ENCODE results near the gene PCDH9. TPM values are rescaled to one million over a fixed set of nuclear protein-coding genes. Genes with fewer than 3 reads are reported as not detected.

The PCDH9 gene
- total and polyA plus RNA-seq, 2 of the 13 experiments (the other 11 are each of a cell fraction or from before 2014, with no cell fraction given) = 0.09 TPM; not detected in 1

- Histone ChIP-seq H3K27ac (ENCODE audit: extremely low read length, insufficient read depth, low read length) (no peak overlapping the region), H3K27me3 (ENCODE audit: control insufficient read depth in 1 of 2, insufficient read depth in 2 of 2, low read length in 2 of 2) (no peaks in the 10 kb centered on the region), H3K4me1 (ENCODE audit: insufficient read depth, low read length) (no peaks in the 10 kb centered on the region), H3K79me2 (ENCODE audit: insufficient read depth, low read length) (no peaks in the 10 kb centered on the region), H3K9ac (ENCODE audit: insufficient read depth, low read depth, low read length) (no peak overlapping the region), H3K9me3 (ENCODE audit: low read length) (no peaks in the 10 kb centered on the region), H3K36me3 (replicated peaks in 1 of 2; ENCODE audit: control insufficient read depth in 1 of 2, insufficient read depth in 2 of 2, low read length in 2 of 2) (no peaks in the 10 kb centered on the region), H4K20me1 (ENCODE audit: insufficient read depth, low read length) (no peaks in the 10 kb centered on the region), H3K4me3 (replicated peaks in 1 of 3; ENCODE audit: insufficient read depth in 1 of 3, low read depth in 2 of 3, low read length in 3 of 3) (no peak overlapping the region), H3K4me2 (ENCODE audit: low read depth, low read length) (no peak overlapping the region), H2AFZ (ENCODE audit: low read length) (no peak overlapping the region)
- no peak for FAIRE-seq
- POLR2A ChIA-PET = no interaction called here
- ATAC-seq = no peak
- intact Hi-C loops (cut with micrococcal nuclease; ENCODE audit: unreplicated experiment) (no loop called here), in situ Hi-C loops (cut with HindIII; ENCODE audit: extremely low pct_ligation_motif_present, low pct_unique_long_range_greater_than_20kb) (no loop called here)
- no peak for DNase-seq (ENCODE audit: low spot score)
- TF ChIP-seq ADNP (CRISPR knock-in tag; IDR thresholded peaks at IDR 0.05) (no peak), ZNF883 (CRISPR knock-in tag; IDR thresholded peaks at IDR 0.05; ENCODE audit: not compliant biosample characterization) (no peak), MEIS2 (CRISPR knock-in tag; IDR thresholded peaks at IDR 0.05) (no peak), SPEN (CRISPR knock-in tag; IDR thresholded peaks at IDR 0.05; ENCODE audit: low read depth) (no peak), SNAPC5 (CRISPR knock-in tag; IDR thresholded peaks at IDR 0.05; ENCODE audit: borderline replicate concordance) (no peak), TBX3 (IDR thresholded peaks at IDR 0.05; ENCODE audit: borderline replicate concordance) (no peak), KDM5B (CRISPR knock-in tag; IDR thresholded peaks at IDR 0.05; ENCODE audit: borderline replicate concordance) (no peak), PREB (CRISPR knock-in tag; IDR thresholded peaks at IDR 0.05) (no peak), SP2 (CRISPR knock-in tag; IDR thresholded peaks at IDR 0.05) (no peak), KDM5A (IDR thresholded peaks at IDR 0.05; ENCODE audit: borderline replicate concordance, low read length) (no peak)
- 0% methylated on average over 2 of the region's 2 CpGs for WGBS (ENCODE audit: low lambda C conversion rate)
- BruUV-seq (replicated peaks) = no TSS peak
- CTCF ChIA-PET (ENCODE audit: low intra/inter-chr PET ratio, low total read pairs) = no interaction called here
Measured at GRCh38 chr13:66842766-66843165, 387.4 kb downstream of the PCDH9 start.
